ENCODE measurements around the gene SLC35E3. TPM values are rescaled to one million over a fixed set of nuclear protein-coding genes. Genes with fewer than 3 reads are reported as not detected.

SLC35E3 gene
- total and polyA plus RNA-seq, 2 of the 13 experiments (the other 11 are each of a cell fraction or from before 2014, with no cell fraction given), result 13.0 to 22.1 TPM

- TF ChIP-seq ZNF646 (CRISPR knock-in tag; IDR thresholded peaks at IDR 0.05), result no peak
- TF ChIP-seq CEBPZ (IDR thresholded peaks at IDR 0.05; ENCODE audit: low read length), result no peak
- TF ChIP-seq ZNF891 (CRISPR knock-in tag; IDR thresholded peaks at IDR 0.05), result no peak
- no peak for TF ChIP-seq SOX6 (IDR thresholded peaks at IDR 0.05)
- TF ChIP-seq SOX6 (CRISPR knock-in tag; IDR thresholded peaks at IDR 0.05), result peak; percentile 85
- peak; percentile 29; the same call in 1 of the 2 replicates for TF ChIP-seq BRCA1 (CRISPR knock-in tag; IDR thresholded peaks at IDR 0.05)
- peak; percentile 64; the same call in 1 of the 2 replicates for TF ChIP-seq ZFP1 (CRISPR knock-in tag; IDR thresholded peaks at IDR 0.05)
- peak; percentile 26; the same call in 1 of the 2 replicates for TF ChIP-seq HMGXB3 (CRISPR knock-in tag; IDR thresholded peaks at IDR 0.05; ENCODE audit: borderline replicate concordance)
- TF ChIP-seq CHCHD3 (CRISPR knock-in tag; IDR thresholded peaks at IDR 0.05), result no peak
- 0 out of 2 replicates have a peak, but pooled peaks have one; percentile 33 for TF ChIP-seq GTF3A (CRISPR knock-in tag; conservative IDR thresholded peaks at IDR 0.05)
- no peak for TF ChIP-seq CBX2 (IDR thresholded peaks at IDR 0.05; ENCODE audit: low read depth, low read length)
- TF ChIP-seq CBX2 (CRISPR knock-in tag; IDR thresholded peaks at IDR 0.05; ENCODE audit: low read depth), result no peak
- no peak for TF ChIP-seq ZNF530 (CRISPR knock-in tag; IDR thresholded peaks at IDR 0.05; ENCODE audit: low read depth)
- 0 out of 2 replicates have a peak, but pooled peaks have one; percentile 29 for TF ChIP-seq ZNF589 (CRISPR knock-in tag; conservative IDR thresholded peaks at IDR 0.05)
Observed at GRCh38 chr12:68804657-68805591, 58.9 kb downstream of the SLC35E3 start (continued).

All from HepG2 (cell line).